Measurements from ENCODE around the gene MSRB1. TPM values are rescaled to one million over a fixed set of nuclear protein-coding genes. Genes with fewer than 3 reads are reported as not detected.

MSRB1 gene
- total RNA-seq, 1 donor from 2014 or later: 22.8 TPM

GRCh38 chr16:1980030-1980769, 37.2 kb upstream of the MSRB1 start:
- ATAC-seq (ENCODE audit: poor library complexity) (no peak), DNase-seq (no peak)
- intact Hi-C loops (cut with DNase I): no loop called here

- intact Hi-C loops (cut with DNase I): no loop called here
- DNase-seq (no peak), ATAC-seq (ENCODE audit: poor library complexity) (no peak)
Observed at GRCh38 chr16:1979271-1980029, 36.5 kb upstream of the MSRB1 start.

GRCh38 chr16:1978476-1979120, 35.6 kb upstream of the MSRB1 start:
- ATAC-seq (ENCODE audit: poor library complexity) (no peak), DNase-seq (no peak)
- intact Hi-C loops (cut with DNase I): no loop called here

- intact Hi-C loops (cut with DNase I): no loop called here
- ATAC-seq (ENCODE audit: poor library complexity): no peak
Observed at GRCh38 chr16:1977875-1978268, 34.9 kb upstream of the MSRB1 start.

GRCh38 chr16:1976951-1977874, 34.2 kb upstream of the MSRB1 start:
- DNase-seq (no peak), ATAC-seq (ENCODE audit: poor library complexity) (no peak)
- intact Hi-C loops (cut with DNase I): no loop called here

More at GRCh38 chr16:1977875-1978268, 34.9 kb upstream of the MSRB1 start:
- no peak for DNase-seq

GRCh38 chr16:1976216-1976520, 33.2 kb upstream of the MSRB1 start:
- intact Hi-C loops (cut with DNase I): no loop called here
- DNase-seq (no peak), ATAC-seq (ENCODE audit: poor library complexity) (no peak)

- DNase-seq: no peak
- intact Hi-C loops (cut with DNase I): no loop called here
- ATAC-seq (ENCODE audit: poor library complexity): no peak
Observed at GRCh38 chr16:1975432-1976215, 32.6 kb upstream of the MSRB1 start.

GRCh38 chr16:1974157-1975070, 31.4 kb upstream of the MSRB1 start:
- DNase-seq: no peak
- intact Hi-C loops (cut with DNase I): no loop called here

GRCh38 chr16:1973461-1974156, 30.6 kb upstream of the MSRB1 start:
- DNase-seq: no peak
- intact Hi-C loops (cut with DNase I): no loop called here
- ATAC-seq (ENCODE audit: poor library complexity): no peak

More at GRCh38 chr16:1974157-1975070, 31.4 kb upstream of the MSRB1 start:
- ATAC-seq (ENCODE audit: poor library complexity): no peak

- intact Hi-C loops (cut with DNase I): no loop called here
- DNase-seq: no peak
- ATAC-seq (ENCODE audit: poor library complexity): no peak
Observed at GRCh38 chr16:1972490-1972877, 29.5 kb upstream of the MSRB1 start.

- DNase-seq (peak; percentile 97), ATAC-seq (ENCODE audit: poor library complexity) (peak; percentile 98)
- intact Hi-C loops (cut with DNase I): no loop called here
Observed at GRCh38 chr16:1971796-1972489, 28.9 kb upstream of the MSRB1 start, which contains the start of gene TBL3. Gene TBL3, plus strand, starts transcription at chr16:1972053. Its CDS starts 112 bp downstream, at chr16:1972165.

- ATAC-seq (ENCODE audit: poor library complexity) (no peak), DNase-seq (no peak)
- intact Hi-C loops (cut with DNase I): no loop called here
Observed at GRCh38 chr16:1968146-1968953, 25.4 kb upstream of the MSRB1 start.

- intact Hi-C loops (cut with DNase I): no loop called here
- ATAC-seq (ENCODE audit: poor library complexity) (no peak), DNase-seq (no peak)
Observed at GRCh38 chr16:1966460-1966859, 23.5 kb upstream of the MSRB1 start, which contains the start of gene RNF151. Gene RNF151, plus strand, starts transcription at chr16:1966856. Its CDS starts 26 bp downstream, at chr16:1966882.

GRCh38 chr16:1965396-1966001, 22.5 kb upstream of the MSRB1 start:
- ATAC-seq (ENCODE audit: poor library complexity): no peak
- intact Hi-C loops (cut with DNase I): no loop called here
- no peak for DNase-seq
